ENCODE measurements around the gene DGUOK. TPM values are rescaled to one million over a fixed set of nuclear protein-coding genes. Genes with fewer than 3 reads are reported as not detected.

DGUOK gene
- total and polyA plus RNA-seq, 4 donors: 28.9 to 103 (median 73.9) TPM

- ATAC-seq (ENCODE audit: insufficient read depth, low FRiP score) (no peak), DNase-seq (no peak)
- no peaks in the 10 kb centered on the region for H3K4me1 ChIP-seq (ENCODE audit: control insufficient read depth in 5 of 5, insufficient read depth in 5 of 5, low read length in 5 of 5)
- H3K9me3 ChIP-seq (ENCODE audit: control insufficient read depth in 4 of 4, insufficient read depth in 3 of 4, low read length in 3 of 4): peaks cover 0 to 3% (median 0%) of the 10 kb centered on the region in 4 donors
- peaks cover 0 to 16% (median 8%) of the 10 kb centered on the region in 3 donors for H3K27me3 ChIP-seq (ENCODE audit: control insufficient read depth in 3 of 3, insufficient read depth in 3 of 3, low read length in 2 of 3)
- WGBS, 2 donors: 58 to 59% methylated on average over 12 of the region's 12 CpGs
- H3K27ac ChIP-seq (ENCODE audit: low read depth in 1 of 2, low read length in 1 of 2): no peak overlapping the region
- no peak overlapping the region for H3K4me3 ChIP-seq
- TF ChIP-seq CTCF (IDR thresholded peaks at IDR 0.05; ENCODE audit: control extremely low read depth, extremely low read depth): no peak
- H3K9ac ChIP-seq (ENCODE audit: insufficient read depth in 1 of 2, low read length in 2 of 2): no peak overlapping the region
- no peaks in the 10 kb centered on the region for H3K36me3 ChIP-seq (ENCODE audit: control insufficient read depth in 4 of 4, insufficient read depth in 4 of 4, low read length in 4 of 4)
Observed at GRCh38 chr2:73920577-73921545, 5.8 kb upstream of the DGUOK start.

- Histone ChIP-seq H3K9me3 (ENCODE audit: control insufficient read depth in 4 of 4, insufficient read depth in 3 of 4, low read length in 3 of 4) (peaks cover 0 to 3% (median 0%) of the 10 kb centered on the region in 4 donors), H3K4me1 (ENCODE audit: control insufficient read depth in 5 of 5, insufficient read depth in 5 of 5, low read length in 5 of 5) (no peaks in the 10 kb centered on the region), H3K9ac (ENCODE audit: insufficient read depth in 1 of 2, low read length in 2 of 2) (no peak overlapping the region), H3K36me3 (ENCODE audit: control insufficient read depth in 4 of 4, insufficient read depth in 4 of 4, low read length in 4 of 4) (no peaks in the 10 kb centered on the region), H3K27ac (ENCODE audit: low read depth in 1 of 2, low read length in 1 of 2) (no peak overlapping the region), H3K27me3 (ENCODE audit: control insufficient read depth in 3 of 3, insufficient read depth in 3 of 3, low read length in 2 of 3) (peaks cover 0 to 16% (median 8%) of the 10 kb centered on the region in 3 donors), H3K4me3 (no peak overlapping the region)
- WGBS, 2 donors: 91 to 96% methylated on average over 9 of the region's 9 CpGs
- ATAC-seq (ENCODE audit: insufficient read depth, low FRiP score) (no peak), DNase-seq (no peak)
- no peak for TF ChIP-seq CTCF (IDR thresholded peaks at IDR 0.05; ENCODE audit: control extremely low read depth, extremely low read depth)
Observed at GRCh38 chr2:73921581-73921980, 5.1 kb upstream of the DGUOK start.

- Histone ChIP-seq H3K36me3 (ENCODE audit: control insufficient read depth in 4 of 4, insufficient read depth in 4 of 4, low read length in 4 of 4) (no peaks in the 10 kb centered on the region), H3K4me3 (no peak overlapping the region), H3K9ac (ENCODE audit: insufficient read depth in 1 of 2, low read length in 2 of 2) (no peak overlapping the region), H3K27ac (ENCODE audit: low read depth in 1 of 2, low read length in 1 of 2) (no peak overlapping the region), H3K27me3 (ENCODE audit: control insufficient read depth in 3 of 3, insufficient read depth in 3 of 3, low read length in 2 of 3) (peaks cover 0 to 16% (median 8%) of the 10 kb centered on the region in 3 donors), H3K4me1 (ENCODE audit: control insufficient read depth in 5 of 5, insufficient read depth in 5 of 5, low read length in 5 of 5) (peaks cover 0 to 6% (median 0%) of the 10 kb centered on the region in 5 donors), H3K9me3 (ENCODE audit: control insufficient read depth in 4 of 4, insufficient read depth in 3 of 4, low read length in 3 of 4) (peaks cover 0 to 3% (median 0%) of the 10 kb centered on the region in 4 donors)
- no peak for TF ChIP-seq CTCF (IDR thresholded peaks at IDR 0.05; ENCODE audit: control extremely low read depth, extremely low read depth)
- no peak for ATAC-seq (ENCODE audit: insufficient read depth, low FRiP score)
- DNase-seq: no peak
- WGBS, 2 donors: 45 to 51% methylated on average over 5 of the region's 5 CpGs
Observed at GRCh38 chr2:73922681-73923080, 4.0 kb upstream of the DGUOK start.
